ENCODE results near the gene CLEC20A. TPM values are rescaled to one million over a fixed set of nuclear protein-coding genes. Genes with fewer than 3 reads are reported as not detected.

CLEC20A gene
- total RNA-seq, 1 donor from 2014 or later, result not detected

DNA sequence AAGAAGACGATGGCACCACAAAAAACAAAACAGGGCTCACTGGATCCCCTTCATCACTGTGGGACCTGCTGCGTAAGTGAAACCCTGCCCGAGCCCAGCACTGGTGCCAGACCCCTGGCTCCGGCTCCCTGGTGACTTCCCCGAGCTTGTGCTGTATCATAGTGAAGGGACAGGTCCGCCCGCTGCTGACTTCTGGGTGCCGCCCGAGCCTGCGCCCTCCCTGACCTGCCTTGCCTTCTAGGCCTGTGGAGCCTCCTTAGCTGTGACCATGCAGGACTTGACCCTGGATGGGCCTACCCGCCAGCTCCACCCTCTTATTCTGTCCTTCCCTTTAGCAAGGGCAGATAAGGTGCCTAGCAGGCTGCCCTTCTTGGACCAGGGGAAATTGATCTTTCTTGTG is 24.0 kb upstream of the CLEC20A start:
- Mint-ChIP-seq H3K4me3 (ENCODE audit: unreplicated experiment) (no peak overlapping the region), H3K27ac (ENCODE audit: unreplicated experiment) (no peak overlapping the region), H3K9me3 (ENCODE audit: unreplicated experiment) (no peaks in the 10 kb centered on the region), H3K4me1 (ENCODE audit: unreplicated experiment) (no peaks in the 10 kb centered on the region), H3K36me3 (ENCODE audit: unreplicated experiment) (no peaks in the 10 kb centered on the region), H3K27me3 (ENCODE audit: unreplicated experiment) (peaks cover 14% of the 10 kb centered on the region)
- DNase-seq (ENCODE audit: extremely low spot score, unreplicated experiment), result no peak
- TF ChIP-seq, protein P1, sequence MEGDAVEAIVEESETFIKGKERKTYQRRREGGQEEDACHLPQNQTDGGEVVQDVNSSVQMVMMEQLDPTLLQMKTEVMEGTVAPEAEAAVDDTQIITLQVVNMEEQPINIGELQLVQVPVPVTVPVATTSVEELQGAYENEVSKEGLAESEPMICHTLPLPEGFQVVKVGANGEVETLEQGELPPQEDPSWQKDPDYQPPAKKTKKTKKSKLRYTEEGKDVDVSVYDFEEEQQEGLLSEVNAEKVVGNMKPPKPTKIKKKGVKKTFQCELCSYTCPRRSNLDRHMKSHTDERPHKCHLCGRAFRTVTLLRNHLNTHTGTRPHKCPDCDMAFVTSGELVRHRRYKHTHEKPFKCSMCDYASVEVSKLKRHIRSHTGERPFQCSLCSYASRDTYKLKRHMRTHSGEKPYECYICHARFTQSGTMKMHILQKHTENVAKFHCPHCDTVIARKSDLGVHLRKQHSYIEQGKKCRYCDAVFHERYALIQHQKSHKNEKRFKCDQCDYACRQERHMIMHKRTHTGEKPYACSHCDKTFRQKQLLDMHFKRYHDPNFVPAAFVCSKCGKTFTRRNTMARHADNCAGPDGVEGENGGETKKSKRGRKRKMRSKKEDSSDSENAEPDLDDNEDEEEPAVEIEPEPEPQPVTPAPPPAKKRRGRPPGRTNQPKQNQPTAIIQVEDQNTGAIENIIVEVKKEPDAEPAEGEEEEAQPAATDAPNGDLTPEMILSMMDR (IDR thresholded peaks at IDR 0.05), result no peak

DNA sequence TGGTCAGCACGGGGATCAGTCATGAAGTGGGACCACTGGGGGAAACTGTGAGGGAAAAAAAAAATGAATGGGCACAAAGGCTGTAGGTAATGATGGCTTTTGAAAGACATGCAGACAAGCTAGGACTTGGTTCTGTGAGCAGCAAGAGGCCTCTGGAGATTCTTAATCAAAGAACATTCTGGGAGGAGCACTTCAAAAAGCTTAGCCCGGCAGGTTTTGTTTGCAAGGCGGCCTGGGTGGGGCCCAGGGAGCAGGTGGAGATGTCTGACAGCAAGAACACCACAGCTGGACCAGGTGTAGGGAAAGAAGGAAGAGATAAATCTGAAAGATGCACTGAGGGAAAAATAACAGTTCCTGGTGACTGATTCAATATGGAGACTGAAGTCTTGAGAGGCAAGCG is 22.1 kb upstream of the CLEC20A start:
- TF ChIP-seq, protein P1 (IDR thresholded peaks at IDR 0.05), result no peak
- H3K9me3 Mint-ChIP-seq (ENCODE audit: unreplicated experiment), result no peaks in the 10 kb centered on the region
- peaks cover 17% of the 10 kb centered on the region for H3K27me3 Mint-ChIP-seq (ENCODE audit: unreplicated experiment)
- H3K36me3 Mint-ChIP-seq (ENCODE audit: unreplicated experiment), result no peaks in the 10 kb centered on the region
- no peak overlapping the region for H3K27ac Mint-ChIP-seq (ENCODE audit: unreplicated experiment)
- no peak for DNase-seq (ENCODE audit: extremely low spot score, unreplicated experiment)
- no peaks in the 10 kb centered on the region for H3K4me1 Mint-ChIP-seq (ENCODE audit: unreplicated experiment)
- no peak overlapping the region for H3K4me3 Mint-ChIP-seq (ENCODE audit: unreplicated experiment)

DNA sequence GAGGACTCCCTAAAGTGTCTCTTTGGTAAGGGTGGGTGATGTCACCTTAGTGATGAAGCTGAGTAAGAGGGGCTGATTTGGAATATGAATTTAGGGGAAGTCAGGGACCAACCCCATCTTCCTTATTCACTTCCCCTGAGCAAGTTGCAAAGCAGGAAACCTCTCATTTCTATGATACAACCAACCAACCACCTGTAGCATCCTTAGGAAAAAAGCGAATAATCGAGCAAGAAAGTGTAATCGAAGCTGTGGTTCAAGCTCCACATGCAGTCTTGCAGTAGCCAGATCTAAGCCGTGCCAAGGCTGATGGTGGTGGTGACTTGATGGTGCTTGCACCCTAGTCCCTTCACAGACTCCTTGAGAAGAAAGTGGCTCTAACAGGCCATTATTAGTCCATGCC is 19.3 kb upstream of the CLEC20A start:
- no peaks in the 10 kb centered on the region for H3K36me3 Mint-ChIP-seq (ENCODE audit: unreplicated experiment)

DNA sequence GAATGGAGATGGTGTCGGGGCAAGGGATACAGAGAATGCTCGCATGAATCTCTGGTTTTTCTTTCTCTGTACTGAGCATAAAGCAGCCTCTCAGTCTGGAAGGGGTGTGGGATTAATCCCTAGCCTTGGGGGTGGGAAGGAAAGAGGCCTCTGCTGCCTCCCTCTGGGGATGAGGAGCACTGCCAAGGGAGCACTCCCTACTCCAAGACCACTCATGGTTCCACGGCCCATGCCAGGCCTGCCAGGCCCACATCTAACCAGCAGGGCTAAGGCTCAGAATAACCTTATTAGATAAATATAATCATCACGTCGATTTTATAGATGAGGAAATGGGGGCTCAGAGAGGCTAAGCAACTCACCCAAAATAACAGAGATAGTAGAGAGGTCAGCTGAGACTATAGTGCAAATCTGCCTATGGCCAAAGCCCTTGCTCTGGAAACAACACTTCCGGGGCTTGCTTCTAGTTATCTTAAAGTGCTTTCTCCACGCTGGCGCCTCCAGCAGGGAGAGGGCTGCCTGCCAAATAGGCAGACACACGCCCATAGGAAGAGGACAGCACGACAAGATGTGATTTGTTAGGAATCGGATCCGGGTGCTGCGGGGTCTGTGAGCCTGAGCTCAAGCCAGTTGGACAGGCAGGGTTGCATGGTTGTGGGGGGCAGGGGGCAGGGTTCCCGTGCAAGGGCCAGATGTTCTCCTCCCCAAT is 16.7 kb upstream of the CLEC20A start:
- H3K27me3 Mint-ChIP-seq (ENCODE audit: unreplicated experiment), result peaks cover 8% of the 10 kb centered on the region
- no peaks in the 10 kb centered on the region for H3K36me3 Mint-ChIP-seq (ENCODE audit: unreplicated experiment)
- TF ChIP-seq, protein P1 (IDR thresholded peaks at IDR 0.05), result no peak
- H3K27ac Mint-ChIP-seq (ENCODE audit: unreplicated experiment), result no peak overlapping the region
- no peaks in the 10 kb centered on the region for H3K9me3 Mint-ChIP-seq (ENCODE audit: unreplicated experiment)
- DNase-seq (ENCODE audit: extremely low spot score, unreplicated experiment), result no peak
- H3K4me3 Mint-ChIP-seq (ENCODE audit: unreplicated experiment), result no peak overlapping the region
- no peaks in the 10 kb centered on the region for H3K4me1 Mint-ChIP-seq (ENCODE audit: unreplicated experiment)

More for the DNA sequence above, 19.3 kb upstream of the CLEC20A start:
- no peak overlapping the region for H3K4me3 Mint-ChIP-seq (ENCODE audit: unreplicated experiment)
- DNase-seq (ENCODE audit: extremely low spot score, unreplicated experiment), result no peak
- H3K4me1 Mint-ChIP-seq (ENCODE audit: unreplicated experiment), result no peaks in the 10 kb centered on the region
- peaks cover 17% of the 10 kb centered on the region for H3K27me3 Mint-ChIP-seq (ENCODE audit: unreplicated experiment)
- TF ChIP-seq, protein P1 (IDR thresholded peaks at IDR 0.05), result no peak
- H3K9me3 Mint-ChIP-seq (ENCODE audit: unreplicated experiment), result no peaks in the 10 kb centered on the region
- no peak overlapping the region for H3K27ac Mint-ChIP-seq (ENCODE audit: unreplicated experiment)

DNA sequence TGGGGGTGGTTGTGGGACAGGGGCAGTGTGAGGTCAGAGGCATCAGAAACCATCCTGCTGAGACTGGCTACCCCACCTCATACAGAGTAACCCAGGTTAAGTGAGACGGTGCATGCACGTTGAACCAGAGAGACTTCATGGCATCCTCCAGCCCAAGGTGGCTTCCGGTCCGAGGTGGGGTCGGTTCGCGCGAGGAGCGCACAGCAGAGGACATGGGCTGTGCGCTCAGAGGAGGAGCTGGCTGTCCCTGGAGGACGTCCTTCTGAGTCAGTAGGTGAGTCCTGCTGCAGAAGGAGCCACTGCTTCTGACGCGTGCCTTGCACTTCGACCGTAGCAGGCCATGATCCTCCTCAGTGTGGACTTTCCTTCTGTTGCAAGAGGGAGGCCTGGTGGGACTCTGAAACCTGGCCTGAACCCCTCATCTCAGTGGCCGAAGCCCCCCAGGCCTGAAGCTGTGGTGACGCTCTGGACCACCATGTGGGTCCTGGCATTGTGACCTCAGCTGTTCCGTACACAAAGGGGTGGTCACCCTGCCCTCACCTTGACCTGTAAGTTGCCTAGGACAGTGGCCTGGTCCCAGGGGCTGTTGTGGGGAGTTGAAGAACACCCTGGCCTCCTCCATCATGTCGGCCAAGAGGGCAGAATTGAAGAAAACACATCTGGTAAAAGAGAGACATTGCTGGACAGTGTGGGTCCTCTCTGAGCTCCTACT is 16.0 kb upstream of the CLEC20A start, which contains the start of gene TEX35:
TSS of gene TEX35 (plus strand) at position 544 of the 712 bp plus-strand sequence. CDS start at position 624, 80 bp downstream.
- Mint-ChIP-seq H3K27me3 (ENCODE audit: unreplicated experiment) (peaks cover 8% of the 10 kb centered on the region), H3K27ac (ENCODE audit: unreplicated experiment) (no peak within 1 kb of the TSS), H3K4me1 (ENCODE audit: unreplicated experiment) (no peaks in the 10 kb centered on the region), H3K9me3 (ENCODE audit: unreplicated experiment) (no peaks in the 10 kb centered on the region), H3K36me3 (ENCODE audit: unreplicated experiment) (no peaks in the 10 kb centered on the region), H3K4me3 (ENCODE audit: unreplicated experiment) (no peak within 1 kb of the TSS)
- TF ChIP-seq, protein P1 (IDR thresholded peaks at IDR 0.05), result no peak
- DNase-seq (ENCODE audit: extremely low spot score, unreplicated experiment), result no peak
